ENCODE data around the gene PKIG.

PKIG gene

GRCh38 chr20:44644667-44645131 is 62.3 kb downstream of the PKIG start:
- H3K36me3 ChIP-seq, result peaks cover 0 to 22% (median 16%) of the 10 kb centered on the region in 11 experiments; a peak in 20 of 22 replicates
- peak overlapping the region; percentile 92 to 100 (median 98) for H3K4me2 ChIP-seq
- H3K4me3 ChIP-seq, result peak overlapping the region in 3 of 10 experiments; percentile 4 to 14 (median 13); a peak in 4 of 20 replicates
- peaks cover 0 to 12% (median 0%) of the 10 kb centered on the region in 11 experiments; a peak in 5 of 22 replicates for H4K20me1 ChIP-seq
- no peaks in the 10 kb centered on the region for H3K27me3 ChIP-seq
- peak overlapping the region; percentile 49 to 98 (median 94) for H3K27ac ChIP-seq
- peak overlapping the region; percentile 47 to 95 (median 80); a peak in 21 of 22 replicates for H3K9ac ChIP-seq
- peaks cover 90 to 98% (median 93%) of the 10 kb centered on the region in 10 experiments for H3K4me1 ChIP-seq
- peaks cover 0 to 9% (median 4%) of the 10 kb centered on the region in 11 experiments; a peak in 8 of 22 replicates for H3K9me3 ChIP-seq (replicated peaks in 1 of 11)
- TF ChIP-seq Cebpa-rat (IDR thresholded peaks at IDR 0.05), result no peak

GRCh38 chr20:44646023-44646640 is 63.8 kb downstream of the PKIG start:
- Histone ChIP-seq H3K9me3 (replicated peaks in 1 of 11) (peaks cover 0 to under 1% (median 0%) of the 10 kb centered on the region in 11 experiments; a peak in 1 of 22 replicates), H3K27me3 (no peaks in the 10 kb centered on the region), H3K4me1 (peaks cover 98 to 100% (median 100%) of the 10 kb centered on the region in 10 experiments), H3K4me3 (peak overlapping the region; percentile 4 to 49 (median 21); a peak in 11 of 20 replicates), H4K20me1 (peaks cover 0 to 15% (median 0%) of the 10 kb centered on the region in 11 experiments; a peak in 5 of 22 replicates), H3K4me2 (peak overlapping the region; percentile 92 to 100 (median 98)), H3K36me3 (peaks cover 0 to 8% (median 1%) of the 10 kb centered on the region in 11 experiments; a peak in 10 of 22 replicates), H3K9ac (peak overlapping the region; percentile 53 to 95 (median 83); a peak in 21 of 22 replicates), H3K27ac (peak overlapping the region; percentile 55 to 98 (median 94))
- peak in 1 of 11 experiments; percentile 23; a peak in 1 of 22 replicates for TF ChIP-seq Cebpa-rat (IDR thresholded peaks at IDR 0.05)

- Histone ChIP-seq H3K4me3 (peak overlapping the region in 9 of 10 experiments; percentile 4 to 77 (median 22); a peak in 11 of 20 replicates), H3K4me2 (peak overlapping the region; percentile 92 to 100 (median 98)), H3K4me1 (peaks cover 92 to 95% (median 94%) of the 10 kb centered on the region in 10 experiments), H3K36me3 (peaks cover 0 to 5% (median 0%) of the 10 kb centered on the region in 11 experiments; a peak in 3 of 22 replicates), H3K9ac (peak overlapping the region; percentile 64 to 95 (median 89)), H3K27me3 (no peaks in the 10 kb centered on the region), H3K9me3 (replicated peaks in 1 of 11) (no peaks in the 10 kb centered on the region), H4K20me1 (peaks cover 0 to 15% (median 0%) of the 10 kb centered on the region in 11 experiments; a peak in 5 of 22 replicates), H3K27ac (peak overlapping the region; percentile 55 to 98 (median 94))
- TF ChIP-seq Cebpa-rat (IDR thresholded peaks at IDR 0.05), result no peak
Observed at GRCh38 chr20:44646641-44647274, 64.4 kb downstream of the PKIG start.

- peak overlapping the region; percentile 3 to 98 (median 94); a peak in 18 of 22 replicates for H3K27ac ChIP-seq
- no peak for TF ChIP-seq Cebpa-rat (IDR thresholded peaks at IDR 0.05)
- H3K36me3 ChIP-seq, result peaks cover 0 to 5% (median 0%) of the 10 kb centered on the region in 11 experiments; a peak in 3 of 22 replicates
- H3K9ac ChIP-seq, result peak overlapping the region; percentile 40 to 95 (median 92); a peak in 15 of 22 replicates
- peak overlapping the region in 5 of 10 experiments; percentile 9 to 93 (median 83); a peak in 4 of 20 replicates for H3K4me3 ChIP-seq
- peak overlapping the region; percentile 92 to 100 (median 98) for H3K4me2 ChIP-seq
- no peaks in the 10 kb centered on the region for H3K27me3 ChIP-seq
- peaks cover 0 to 15% (median 0%) of the 10 kb centered on the region in 11 experiments; a peak in 3 of 22 replicates for H4K20me1 ChIP-seq
- peaks cover 82 to 85% (median 84%) of the 10 kb centered on the region in 10 experiments for H3K4me1 ChIP-seq
- H3K9me3 ChIP-seq (replicated peaks in 1 of 11), result no peaks in the 10 kb centered on the region
Observed at GRCh38 chr20:44648068-44648467, 65.7 kb downstream of the PKIG start.

- peak overlapping the region; percentile 40 to 95 (median 92); a peak in 17 of 22 replicates for H3K9ac ChIP-seq
- H3K4me1 ChIP-seq, result peaks cover 82 to 85% (median 84%) of the 10 kb centered on the region in 10 experiments
- TF ChIP-seq Cebpa-rat (IDR thresholded peaks at IDR 0.05), result no peak
- no peaks in the 10 kb centered on the region for H3K27me3 ChIP-seq
- H3K9me3 ChIP-seq (replicated peaks in 1 of 11), result no peaks in the 10 kb centered on the region
- H4K20me1 ChIP-seq, result peaks cover 0 to 15% (median 0%) of the 10 kb centered on the region in 11 experiments; a peak in 3 of 22 replicates
- peak overlapping the region in 9 of 10 experiments; percentile 77 to 93 (median 86); a peak in 10 of 20 replicates for H3K4me3 ChIP-seq
- peak overlapping the region in 9 of 11 experiments; percentile 90 to 98 (median 95); a peak in 18 of 22 replicates for H3K27ac ChIP-seq
- peaks cover 0 to 5% (median 0%) of the 10 kb centered on the region in 11 experiments; a peak in 3 of 22 replicates for H3K36me3 ChIP-seq
- H3K4me2 ChIP-seq, result peak overlapping the region; percentile 92 to 100 (median 98)
Observed at GRCh38 chr20:44648579-44648978, 66.2 kb downstream of the PKIG start.

GRCh38 chr20:44649126-44649525 is 66.7 kb downstream of the PKIG start:
- peaks cover 0 to 15% (median 0%) of the 10 kb centered on the region in 11 experiments; a peak in 3 of 22 replicates for H4K20me1 ChIP-seq
- H3K9ac ChIP-seq, result peak overlapping the region; percentile 40 to 95 (median 92); a peak in 17 of 22 replicates
- peaks cover 0 to 3% (median 0%) of the 10 kb centered on the region in 11 experiments; a peak in 1 of 22 replicates for H3K9me3 ChIP-seq (replicated peaks in 1 of 11)
- H3K27me3 ChIP-seq, result no peaks in the 10 kb centered on the region
- H3K4me2 ChIP-seq, result peak overlapping the region; percentile 92 to 100 (median 98)
- H3K27ac ChIP-seq, result peak overlapping the region in 9 of 11 experiments; percentile 90 to 98 (median 95); a peak in 18 of 22 replicates
- peaks cover 0 to 5% (median 0%) of the 10 kb centered on the region in 11 experiments; a peak in 3 of 22 replicates for H3K36me3 ChIP-seq
- peak overlapping the region; percentile 77 to 93 (median 88); a peak in 16 of 20 replicates for H3K4me3 ChIP-seq
- peaks cover 78 to 82% (median 81%) of the 10 kb centered on the region in 10 experiments for H3K4me1 ChIP-seq
- TF ChIP-seq Cebpa-rat (IDR thresholded peaks at IDR 0.05), result no peak

- Histone ChIP-seq H3K9ac (peak overlapping the region; percentile 85 to 95 (median 92)), H3K27ac (peak overlapping the region in 10 of 11 experiments; percentile 9 to 98 (median 92); a peak in 18 of 22 replicates), H3K4me1 (peaks cover 70 to 74% (median 72%) of the 10 kb centered on the region in 10 experiments), H3K4me2 (peak overlapping the region; percentile 92 to 100 (median 98)), H3K4me3 (peak overlapping the region; percentile 77 to 93 (median 88)), H3K9me3 (replicated peaks in 1 of 11) (peaks cover 0 to 10% (median 0%) of the 10 kb centered on the region in 11 experiments; a peak in 4 of 22 replicates), H3K27me3 (no peaks in the 10 kb centered on the region), H3K36me3 (peaks cover 0 to 5% (median 0%) of the 10 kb centered on the region in 11 experiments; a peak in 3 of 22 replicates), H4K20me1 (peaks cover 0 to 15% (median 0%) of the 10 kb centered on the region in 11 experiments; a peak in 3 of 22 replicates)
- TF ChIP-seq Cebpa-rat (IDR thresholded peaks at IDR 0.05), result no peak
Observed at GRCh38 chr20:44649976-44650375, 67.6 kb downstream of the PKIG start.
